Measurements from ENCODE around the gene MRPL21. TPM values are rescaled to one million over a fixed set of nuclear protein-coding genes. Genes with fewer than 3 reads are reported as not detected.
A peak's percentile ranks its signal among the peaks of the same experiment; 100 is the strongest.

Gene MRPL21
- total and polyA plus RNA-seq, 2 experiments from 2014 or later, result 62.4 to 232 TPM

DNA sequence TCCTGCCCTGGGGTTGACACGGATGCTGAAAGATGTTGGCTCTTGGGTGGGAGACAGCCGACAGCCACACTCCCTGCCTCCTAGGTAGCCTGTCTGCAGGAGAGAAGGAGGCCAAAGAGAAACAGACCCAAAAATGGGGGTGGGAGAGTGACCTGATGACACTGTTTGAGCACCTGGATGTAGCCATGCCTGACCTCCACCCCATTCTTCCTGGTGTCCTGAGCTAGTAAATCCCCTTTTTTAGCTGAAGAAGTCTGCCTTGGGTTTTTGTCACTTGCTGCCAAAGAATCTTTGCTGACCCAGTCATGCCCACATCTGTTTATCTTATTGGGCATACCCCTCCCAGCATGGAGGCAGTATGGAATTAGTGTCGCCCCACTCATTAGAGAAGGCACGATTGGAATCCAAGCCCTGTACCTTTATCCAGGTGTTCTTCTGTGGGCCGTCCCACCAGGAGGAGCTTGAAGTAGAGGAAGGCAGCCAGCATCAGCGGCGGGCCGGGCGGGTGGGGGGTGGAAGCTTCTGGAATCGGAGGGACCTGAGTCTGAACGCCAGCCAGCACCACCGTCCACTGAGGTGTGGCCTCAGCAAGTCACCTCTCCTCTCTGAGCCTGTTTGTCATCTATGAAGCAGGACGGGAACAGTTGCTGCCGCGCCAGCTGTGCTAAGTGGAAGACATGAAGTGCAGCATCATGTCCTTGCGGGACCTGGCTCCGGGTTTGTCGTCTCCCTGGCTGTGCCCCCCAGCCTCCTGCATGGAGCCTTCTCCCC lies 37.9 kb upstream of the MRPL21 start:
- no peak overlapping the region for H3K27ac ChIP-seq (ENCODE audit: low read depth)

DNA sequence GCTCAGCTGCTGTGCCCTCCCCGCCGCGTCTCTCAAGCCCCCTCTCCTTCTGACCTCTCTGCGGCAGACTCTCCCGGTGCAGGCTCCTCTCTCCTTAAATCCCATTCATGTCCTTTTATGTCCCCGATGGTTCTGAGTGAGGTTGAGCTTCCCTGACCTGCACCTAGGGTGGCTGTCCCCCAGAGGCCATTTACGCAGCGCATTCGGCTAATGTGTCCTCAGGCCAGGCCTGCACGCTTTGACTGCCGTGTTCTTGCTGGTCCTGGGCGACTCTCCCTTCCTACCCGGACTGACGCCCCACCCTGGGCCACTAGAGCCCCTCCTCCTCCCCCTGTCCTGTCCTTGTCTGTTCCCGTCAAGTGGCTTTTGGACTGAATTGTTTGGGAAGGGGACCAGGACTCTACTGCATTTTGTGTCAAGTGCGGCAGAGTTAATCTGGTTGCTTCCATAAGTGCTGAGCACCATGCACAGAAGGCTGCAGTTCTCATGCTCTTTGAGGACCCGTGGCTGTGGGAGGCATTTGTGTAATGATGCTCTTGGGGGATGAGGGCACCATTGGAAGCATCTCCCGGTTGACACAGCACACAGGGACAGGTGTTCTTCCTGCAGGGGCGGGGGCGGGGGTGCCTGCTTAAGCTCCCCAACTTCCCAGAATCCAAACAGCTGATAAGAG lies 37.2 kb upstream of the MRPL21 start:
- no peak overlapping the region for H3K27ac ChIP-seq (ENCODE audit: low read depth)
- TF ChIP-seq EZH2 (IDR thresholded peaks at IDR 0.05; ENCODE audit: low read depth, unreplicated experiment) (no peak), JUNB (IDR thresholded peaks at IDR 0.05; ENCODE audit: unreplicated experiment) (no peak), ZNF331 (CRISPR knock-in tag; IDR thresholded peaks at IDR 0.05; ENCODE audit: low read depth) (no peak), CREB1 (CRISPR knock-in tag; IDR thresholded peaks at IDR 0.05; ENCODE audit: low read depth) (no peak), STAT1 (IDR thresholded peaks at IDR 0.05; ENCODE audit: unreplicated experiment) (no peak), EZH2phosphoT487 (IDR thresholded peaks at IDR 0.05; ENCODE audit: unreplicated experiment) (no peak), POLR2AphosphoS5 (IDR thresholded peaks at IDR 0.05; ENCODE audit: low read depth) (no peak)
- TF ChIP-seq, protein P1, sequence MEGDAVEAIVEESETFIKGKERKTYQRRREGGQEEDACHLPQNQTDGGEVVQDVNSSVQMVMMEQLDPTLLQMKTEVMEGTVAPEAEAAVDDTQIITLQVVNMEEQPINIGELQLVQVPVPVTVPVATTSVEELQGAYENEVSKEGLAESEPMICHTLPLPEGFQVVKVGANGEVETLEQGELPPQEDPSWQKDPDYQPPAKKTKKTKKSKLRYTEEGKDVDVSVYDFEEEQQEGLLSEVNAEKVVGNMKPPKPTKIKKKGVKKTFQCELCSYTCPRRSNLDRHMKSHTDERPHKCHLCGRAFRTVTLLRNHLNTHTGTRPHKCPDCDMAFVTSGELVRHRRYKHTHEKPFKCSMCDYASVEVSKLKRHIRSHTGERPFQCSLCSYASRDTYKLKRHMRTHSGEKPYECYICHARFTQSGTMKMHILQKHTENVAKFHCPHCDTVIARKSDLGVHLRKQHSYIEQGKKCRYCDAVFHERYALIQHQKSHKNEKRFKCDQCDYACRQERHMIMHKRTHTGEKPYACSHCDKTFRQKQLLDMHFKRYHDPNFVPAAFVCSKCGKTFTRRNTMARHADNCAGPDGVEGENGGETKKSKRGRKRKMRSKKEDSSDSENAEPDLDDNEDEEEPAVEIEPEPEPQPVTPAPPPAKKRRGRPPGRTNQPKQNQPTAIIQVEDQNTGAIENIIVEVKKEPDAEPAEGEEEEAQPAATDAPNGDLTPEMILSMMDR (conservative IDR thresholded peaks at IDR 0.05; ENCODE audit: low read depth in 2 of 2), result no peak
- TF ChIP-seq, protein P2, sequence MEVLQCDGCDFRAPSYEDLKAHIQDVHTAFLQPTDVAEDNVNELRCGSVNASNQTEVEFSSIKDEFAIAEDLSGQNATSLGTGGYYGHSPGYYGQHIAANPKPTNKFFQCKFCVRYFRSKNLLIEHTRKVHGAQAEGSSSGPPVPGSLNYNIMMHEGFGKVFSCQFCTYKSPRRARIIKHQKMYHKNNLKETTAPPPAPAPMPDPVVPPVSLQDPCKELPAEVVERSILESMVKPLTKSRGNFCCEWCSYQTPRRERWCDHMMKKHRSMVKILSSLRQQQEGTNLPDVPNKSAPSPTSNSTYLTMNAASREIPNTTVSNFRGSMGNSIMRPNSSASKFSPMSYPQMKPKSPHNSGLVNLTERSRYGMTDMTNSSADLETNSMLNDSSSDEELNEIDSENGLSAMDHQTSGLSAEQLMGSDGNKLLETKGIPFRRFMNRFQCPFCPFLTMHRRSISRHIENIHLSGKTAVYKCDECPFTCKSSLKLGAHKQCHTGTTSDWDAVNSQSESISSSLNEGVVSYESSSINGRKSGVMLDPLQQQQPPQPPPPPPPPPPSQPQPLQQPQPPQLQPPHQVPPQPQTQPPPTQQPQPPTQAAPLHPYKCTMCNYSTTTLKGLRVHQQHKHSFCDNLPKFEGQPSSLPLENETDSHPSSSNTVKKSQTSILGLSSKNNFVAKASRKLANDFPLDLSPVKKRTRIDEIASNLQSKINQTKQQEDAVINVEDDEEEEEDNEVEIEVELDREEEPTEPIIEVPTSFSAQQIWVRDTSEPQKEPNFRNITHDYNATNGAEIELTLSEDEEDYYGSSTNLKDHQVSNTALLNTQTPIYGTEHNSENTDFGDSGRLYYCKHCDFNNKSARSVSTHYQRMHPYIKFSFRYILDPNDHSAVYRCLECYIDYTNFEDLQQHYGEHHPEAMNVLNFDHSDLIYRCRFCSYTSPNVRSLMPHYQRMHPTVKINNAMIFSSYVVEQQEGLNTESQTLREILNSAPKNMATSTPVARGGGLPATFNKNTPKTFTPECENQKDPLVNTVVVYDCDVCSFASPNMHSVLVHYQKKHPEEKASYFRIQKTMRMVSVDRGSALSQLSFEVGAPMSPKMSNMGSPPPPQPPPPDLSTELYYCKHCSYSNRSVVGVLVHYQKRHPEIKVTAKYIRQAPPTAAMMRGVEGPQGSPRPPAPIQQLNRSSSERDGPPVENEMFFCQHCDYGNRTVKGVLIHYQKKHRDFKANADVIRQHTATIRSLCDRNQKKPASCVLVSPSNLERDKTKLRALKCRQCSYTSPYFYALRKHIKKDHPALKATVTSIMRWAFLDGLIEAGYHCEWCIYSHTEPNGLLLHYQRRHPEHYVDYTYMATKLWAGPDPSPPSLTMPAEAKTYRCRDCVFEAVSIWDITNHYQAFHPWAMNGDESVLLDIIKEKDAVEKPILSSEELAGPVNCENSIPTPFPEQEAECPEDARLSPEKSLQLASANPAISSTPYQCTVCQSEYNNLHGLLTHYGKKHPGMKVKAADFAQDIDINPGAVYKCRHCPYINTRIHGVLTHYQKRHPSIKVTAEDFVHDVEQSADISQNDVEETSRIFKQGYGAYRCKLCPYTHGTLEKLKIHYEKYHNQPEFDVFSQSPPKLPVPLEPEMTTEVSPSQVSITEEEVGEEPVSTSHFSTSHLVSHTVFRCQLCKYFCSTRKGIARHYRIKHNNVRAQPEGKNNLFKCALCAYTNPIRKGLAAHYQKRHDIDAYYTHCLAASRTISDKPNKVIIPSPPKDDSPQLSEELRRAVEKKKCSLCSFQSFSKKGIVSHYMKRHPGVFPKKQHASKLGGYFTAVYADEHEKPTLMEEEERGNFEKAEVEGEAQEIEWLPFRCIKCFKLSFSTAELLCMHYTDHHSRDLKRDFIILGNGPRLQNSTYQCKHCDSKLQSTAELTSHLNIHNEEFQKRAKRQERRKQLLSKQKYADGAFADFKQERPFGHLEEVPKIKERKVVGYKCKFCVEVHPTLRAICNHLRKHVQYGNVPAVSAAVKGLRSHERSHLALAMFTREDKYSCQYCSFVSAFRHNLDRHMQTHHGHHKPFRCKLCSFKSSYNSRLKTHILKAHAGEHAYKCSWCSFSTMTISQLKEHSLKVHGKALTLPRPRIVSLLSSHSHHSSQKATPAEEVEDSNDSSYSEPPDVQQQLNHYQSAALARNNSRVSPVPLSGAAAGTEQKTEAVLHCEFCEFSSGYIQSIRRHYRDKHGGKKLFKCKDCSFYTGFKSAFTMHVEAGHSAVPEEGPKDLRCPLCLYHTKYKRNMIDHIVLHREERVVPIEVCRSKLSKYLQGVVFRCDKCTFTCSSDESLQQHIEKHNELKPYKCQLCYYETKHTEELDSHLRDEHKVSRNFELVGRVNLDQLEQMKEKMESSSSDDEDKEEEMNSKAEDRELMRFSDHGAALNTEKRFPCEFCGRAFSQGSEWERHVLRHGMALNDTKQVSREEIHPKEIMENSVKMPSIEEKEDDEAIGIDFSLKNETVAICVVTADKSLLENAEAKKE (CRISPR knock-in tag; IDR thresholded peaks at IDR 0.05), result no peak

More for the DNA sequence above, 37.9 kb upstream of the MRPL21 start:
- Histone ChIP-seq H3K27me3 (ENCODE audit: insufficient read depth) (no peaks in the 10 kb centered on the region), H3K9me2 (ENCODE audit: insufficient read depth) (no peaks in the 10 kb centered on the region), H3K4me2 (no peak overlapping the region), H3F3A (replicated peaks; ENCODE audit: low read depth) (no peaks in the 10 kb centered on the region), H3K36me3 (ENCODE audit: insufficient read depth) (no peaks in the 10 kb centered on the region), H3K4me3 (no peak overlapping the region), H3K4me1 (ENCODE audit: insufficient read depth) (no peaks in the 10 kb centered on the region), H2AFZ (no peak overlapping the region), H4K20me1 (replicated peaks; ENCODE audit: insufficient read depth) (no peaks in the 10 kb centered on the region), H3K79me2 (replicated peaks; ENCODE audit: insufficient read depth) (no peaks in the 10 kb centered on the region)
- no peak for TF ChIP-seq EZH2phosphoT487 (IDR thresholded peaks at IDR 0.05; ENCODE audit: unreplicated experiment)
- no peaks in the 10 kb centered on the region for H3K9me3 Mint-ChIP-seq
- no peak overlapping the region for H3K4me3 Mint-ChIP-seq
- DNase-seq (ENCODE audit: low spot score), result no peak
- no peak for ATAC-seq
- H3K4me1 Mint-ChIP-seq, result peaks cover 5% of the 10 kb centered on the region; the same call in 2 of the 3 replicates
- H3K36me3 Mint-ChIP-seq (ENCODE audit: low read depth), result peaks cover 4% of the 10 kb centered on the region; the same call in 1 of the 3 replicates
- H3K27ac Mint-ChIP-seq, result 0 out of 2 replicates have a peak overlapping the region, but pooled peaks have one; percentile 56
- peaks cover 7% of the 10 kb centered on the region for H3K27me3 Mint-ChIP-seq (ENCODE audit: insufficient read depth, low read depth, poor library complexity)

More for the DNA sequence above, 37.2 kb upstream of the MRPL21 start:
- Histone ChIP-seq H3F3A (replicated peaks; ENCODE audit: low read depth) (no peaks in the 10 kb centered on the region), H3K4me2 (no peak overlapping the region), H3K27me3 (ENCODE audit: insufficient read depth) (no peaks in the 10 kb centered on the region), H2AFZ (no peak overlapping the region), H3K9me2 (ENCODE audit: insufficient read depth) (no peaks in the 10 kb centered on the region), H3K36me3 (ENCODE audit: insufficient read depth) (no peaks in the 10 kb centered on the region), H3K79me2 (replicated peaks; ENCODE audit: insufficient read depth) (no peaks in the 10 kb centered on the region), H3K4me1 (ENCODE audit: insufficient read depth) (no peaks in the 10 kb centered on the region), H3K4me3 (no peak overlapping the region), H4K20me1 (replicated peaks; ENCODE audit: insufficient read depth) (no peaks in the 10 kb centered on the region)
- Mint-ChIP-seq H3K27me3 (ENCODE audit: insufficient read depth, low read depth, poor library complexity) (peaks cover 7% of the 10 kb centered on the region), H3K9me3 (no peaks in the 10 kb centered on the region), H3K4me1 (peaks cover 4% of the 10 kb centered on the region; the same call in 2 of the 3 replicates), H3K27ac (no peak overlapping the region), H3K4me3 (no peak overlapping the region), H3K36me3 (ENCODE audit: low read depth) (peaks cover 6% of the 10 kb centered on the region; the same call in 2 of the 3 replicates)
- no peak for DNase-seq (ENCODE audit: low spot score)
- ATAC-seq, result no peak

All from GM23338 (cell line).